Activated T-helper 17 cell treated with anti-CD3 and anti-CD28 coated beads, Interleukin-2, amount 50 U/mL, for 72 hours (primary cell): ENCODE measurements around the gene SLC38A11. TPM values are rescaled to one million over a fixed set of nuclear protein-coding genes. Genes with fewer than 3 reads are reported as not detected.
"Not testable (repeated sequence)": the region's sequence is repeated elsewhere in the genome, so short reads cannot be mapped to it uniquely, and the experiment has no call there.

ENCODE experiments used
- ATAC-seq: fragments of 150-1000 bp; cut with Tn5 transposase; replicated peaks from 2 replicates; pipeline ENCODE4 v1.10.0; 2021; ENCODE audit warnings: mild to moderate bottlenecking, moderate library complexity
- H3K27ac Mint-ChIP-seq: one replicate; pipeline ENCODE4 v1.8.0; 2022; ENCODE audit warnings: mixed read lengths
- H3K27me3 Mint-ChIP-seq: one replicate; pipeline ENCODE4 v1.8.0; 2022; ENCODE audit warnings: mixed read lengths
- H3K36me3 Mint-ChIP-seq: one replicate; pipeline ENCODE4 v1.8.0; 2022; ENCODE audit warnings: low read depth, mild to moderate bottlenecking, mixed read lengths
- H3K4me1 Mint-ChIP-seq: one replicate; pipeline ENCODE4 v1.8.0; 2022; ENCODE audit warnings: mixed read lengths
- H3K4me3 Mint-ChIP-seq: one replicate; pipeline ENCODE4 v1.8.0; 2022; ENCODE audit warnings: mild to moderate bottlenecking, mixed read lengths
- H3K9me3 Mint-ChIP-seq: one replicate; pipeline ENCODE4 v1.8.0; 2022; ENCODE audit warnings: mixed read lengths
- total RNA-seq, 2 donors: library from RNA; stranded (reverse); gene quantifications; one replicate each; pipeline ENCODE4 v1.2.3, GENCODE V29; 2022

The SLC38A11 gene
- total RNA-seq, 2 donors from 2014 or later, result not detected

- Mint-ChIP-seq H3K27me3 (peaks cover 4% of the 10 kb centered on the region), H3K4me3 (no peak overlapping the region), H3K4me1 (no peaks in the 10 kb centered on the region), H3K27ac (no peak overlapping the region), H3K9me3 (no peaks in the 10 kb centered on the region), H3K36me3 (no peaks in the 10 kb centered on the region)
- no peak for ATAC-seq
Measured at GRCh38 chr2:164867779-164868397, 87.4 kb downstream of the SLC38A11 start.

DNA sequence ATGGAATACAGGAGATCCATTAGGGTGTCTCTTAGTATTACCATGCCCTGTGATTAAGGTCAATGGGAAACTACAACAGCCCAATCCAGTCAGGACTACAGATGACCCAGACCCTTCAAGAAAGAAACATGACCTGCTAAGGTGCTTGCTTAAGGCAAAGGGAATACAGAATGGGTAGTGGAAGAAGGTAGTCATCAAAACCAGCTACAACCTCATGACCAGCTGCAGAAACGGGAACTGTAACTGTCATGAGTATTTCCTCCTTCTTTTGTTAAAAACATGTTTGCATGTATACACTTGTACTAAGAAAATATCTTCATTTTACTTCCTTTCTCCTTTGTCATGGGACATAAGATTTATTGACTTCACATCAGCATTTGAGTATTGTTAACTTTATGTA, 88.9 kb downstream of the SLC38A11 start:
- H3K4me1 Mint-ChIP-seq, H3K36me3 Mint-ChIP-seq, H3K27ac Mint-ChIP-seq, ATAC-seq, H3K9me3 Mint-ChIP-seq, H3K27me3 Mint-ChIP-seq, H3K4me3 Mint-ChIP-seq: not testable (repeated sequence)

DNA sequence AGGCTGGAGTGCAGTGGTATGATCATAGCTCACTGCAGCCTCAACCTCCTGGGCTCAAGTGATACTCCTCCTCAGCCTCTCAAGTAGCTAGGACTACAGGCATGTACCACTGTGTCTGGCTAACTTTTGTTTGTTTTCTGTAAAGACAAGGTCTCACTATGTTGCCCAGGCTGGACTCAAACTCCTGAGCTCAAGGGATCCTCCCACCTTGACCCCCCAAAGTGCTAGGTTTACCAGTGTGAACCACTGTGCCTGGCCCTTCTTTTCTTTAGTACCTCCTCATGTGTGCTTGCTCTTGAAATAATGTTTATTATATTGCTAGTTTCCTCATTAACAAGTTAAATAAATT, 94.7 kb downstream of the SLC38A11 start:
- no peak for ATAC-seq
- Mint-ChIP-seq H3K9me3 (no peaks in the 10 kb centered on the region), H3K36me3 (no peaks in the 10 kb centered on the region), H3K27me3 (peaks cover 4% of the 10 kb centered on the region), H3K4me1 (no peaks in the 10 kb centered on the region), H3K4me3 (no peak overlapping the region), H3K27ac (no peak overlapping the region)

DNA sequence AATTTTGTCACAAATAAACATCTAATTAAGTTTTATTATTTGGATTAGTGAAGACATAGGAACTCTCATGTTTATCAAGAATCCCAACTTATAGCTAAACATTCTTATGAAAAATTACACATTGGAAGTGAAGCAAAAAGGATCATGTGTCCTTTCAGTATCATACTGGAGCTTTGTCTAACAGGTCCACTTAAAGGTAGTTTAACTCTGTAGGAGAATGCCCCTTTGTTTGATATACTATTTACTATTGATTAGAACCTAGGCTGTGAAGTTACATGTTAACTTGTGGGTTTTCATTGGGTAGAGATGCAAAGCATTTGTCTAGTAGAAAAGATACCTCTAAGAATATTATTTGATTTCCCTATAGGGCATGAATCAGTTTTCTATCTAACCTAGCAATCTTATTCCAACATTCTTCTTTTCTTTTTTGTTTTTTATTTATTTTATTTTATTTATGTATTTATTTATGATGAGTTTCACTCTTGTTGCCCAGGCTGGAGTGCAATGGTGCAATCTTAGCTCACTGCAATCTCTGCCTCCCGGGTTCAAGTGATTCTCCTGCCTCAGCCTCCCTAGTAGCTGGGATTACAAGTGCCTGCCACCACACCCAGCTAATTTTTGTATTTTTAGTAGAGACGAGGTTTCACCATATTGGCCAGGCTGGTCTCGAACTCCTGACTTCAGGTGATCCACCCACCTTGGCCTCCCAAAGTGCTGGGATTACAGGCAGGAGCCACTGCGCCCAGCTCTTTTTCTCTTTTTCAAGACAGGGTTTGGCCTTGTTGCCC, 95.2 kb downstream of the SLC38A11 start:
- not testable (repeated sequence) for ATAC-seq, H3K4me3 Mint-ChIP-seq, H3K9me3 Mint-ChIP-seq, H3K36me3 Mint-ChIP-seq, H3K4me1 Mint-ChIP-seq, H3K27me3 Mint-ChIP-seq, H3K27ac Mint-ChIP-seq

DNA sequence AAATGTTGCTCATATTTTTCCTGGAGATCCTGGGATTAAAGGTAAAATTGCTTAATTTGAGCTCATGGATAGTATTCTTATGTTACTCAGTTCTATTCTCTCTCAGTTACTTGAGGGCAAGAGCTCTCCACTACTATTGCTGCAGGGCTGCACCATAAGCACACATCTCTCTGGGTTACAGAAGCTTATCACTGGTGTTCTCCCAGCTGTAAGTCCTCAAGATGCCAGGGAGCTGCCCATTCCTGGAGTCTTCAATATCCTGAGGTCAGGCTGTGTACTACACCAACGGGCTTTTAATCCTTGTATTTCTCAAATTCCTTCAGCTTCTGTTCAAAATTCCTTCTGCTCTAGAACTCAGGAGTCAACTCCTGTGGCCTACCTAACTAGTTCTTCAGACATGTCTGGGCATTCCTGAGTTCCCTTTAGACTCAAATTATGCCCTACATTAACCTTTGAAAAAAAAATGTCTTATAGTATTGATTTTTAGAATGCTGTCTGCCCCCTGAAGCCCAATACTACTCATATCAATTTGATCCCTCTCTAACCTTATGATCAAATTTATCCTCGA, 96.0 kb downstream of the SLC38A11 start:
- no peak overlapping the region for H3K27ac Mint-ChIP-seq
- no peaks in the 10 kb centered on the region for H3K4me1 Mint-ChIP-seq
- H3K36me3 Mint-ChIP-seq, result no peaks in the 10 kb centered on the region
- peaks cover 4% of the 10 kb centered on the region for H3K27me3 Mint-ChIP-seq
- H3K9me3 Mint-ChIP-seq, result no peaks in the 10 kb centered on the region
- ATAC-seq, result no peak
- no peak overlapping the region for H3K4me3 Mint-ChIP-seq

GRCh38 chr2:164852086-164852485, 103.2 kb downstream of the SLC38A11 start:
- no peak overlapping the region for H3K27ac Mint-ChIP-seq
- no peak overlapping the region for H3K4me3 Mint-ChIP-seq
- ATAC-seq, result no peak
- no peaks in the 10 kb centered on the region for H3K36me3 Mint-ChIP-seq
- H3K27me3 Mint-ChIP-seq, result peaks cover 10% of the 10 kb centered on the region
- H3K4me1 Mint-ChIP-seq, result no peaks in the 10 kb centered on the region
- H3K9me3 Mint-ChIP-seq, result no peaks in the 10 kb centered on the region

DNA sequence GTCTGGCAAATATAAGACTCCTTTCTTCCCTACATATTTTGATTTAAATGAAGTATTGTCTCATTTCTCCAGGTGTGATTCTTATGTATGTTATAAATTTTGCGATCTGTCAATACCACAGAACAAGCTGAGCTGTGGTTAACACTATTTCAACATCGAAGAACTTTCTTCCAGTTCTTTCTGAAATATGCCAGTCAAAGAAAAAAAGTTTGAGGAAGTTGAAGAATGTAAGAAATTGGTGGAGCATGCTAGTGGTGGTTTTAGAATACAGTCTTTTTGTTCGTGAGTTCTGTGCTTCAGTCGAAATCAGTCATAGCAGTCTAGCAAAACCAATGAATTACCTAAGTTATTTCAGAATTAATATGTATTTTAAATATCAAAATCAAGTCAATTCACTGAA, 105.1 kb downstream of the SLC38A11 start:
- Mint-ChIP-seq H3K4me1 (no peaks in the 10 kb centered on the region), H3K9me3 (no peaks in the 10 kb centered on the region), H3K27ac (no peak overlapping the region), H3K4me3 (no peak overlapping the region), H3K27me3 (peaks cover 10% of the 10 kb centered on the region), H3K36me3 (no peaks in the 10 kb centered on the region)
- ATAC-seq, result no peak

DNA sequence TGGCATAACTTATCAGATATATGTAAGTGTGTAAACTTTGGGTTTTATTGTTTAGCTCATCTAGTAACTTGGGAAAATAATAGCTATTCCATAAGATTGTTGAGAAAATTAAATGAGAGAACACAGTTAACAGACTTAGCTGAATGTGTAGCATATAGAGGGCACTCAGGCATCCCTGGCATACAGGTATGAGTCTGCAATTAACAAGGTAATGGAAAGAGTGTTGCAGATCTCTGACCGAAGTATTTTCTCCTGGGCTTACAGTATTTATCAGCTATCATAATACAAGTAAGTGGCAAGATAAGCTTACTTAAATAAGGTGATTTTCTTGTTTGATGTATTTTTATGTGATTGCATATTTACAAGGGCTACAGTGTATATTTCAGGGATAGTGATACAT, 105.8 kb downstream of the SLC38A11 start:
- no peaks in the 10 kb centered on the region for H3K9me3 Mint-ChIP-seq
- H3K27me3 Mint-ChIP-seq, result peaks cover 15% of the 10 kb centered on the region
- H3K27ac Mint-ChIP-seq, result no peak overlapping the region
- no peak overlapping the region for H3K4me3 Mint-ChIP-seq
- ATAC-seq, result no peak
- no peaks in the 10 kb centered on the region for H3K36me3 Mint-ChIP-seq
- no peaks in the 10 kb centered on the region for H3K4me1 Mint-ChIP-seq

DNA sequence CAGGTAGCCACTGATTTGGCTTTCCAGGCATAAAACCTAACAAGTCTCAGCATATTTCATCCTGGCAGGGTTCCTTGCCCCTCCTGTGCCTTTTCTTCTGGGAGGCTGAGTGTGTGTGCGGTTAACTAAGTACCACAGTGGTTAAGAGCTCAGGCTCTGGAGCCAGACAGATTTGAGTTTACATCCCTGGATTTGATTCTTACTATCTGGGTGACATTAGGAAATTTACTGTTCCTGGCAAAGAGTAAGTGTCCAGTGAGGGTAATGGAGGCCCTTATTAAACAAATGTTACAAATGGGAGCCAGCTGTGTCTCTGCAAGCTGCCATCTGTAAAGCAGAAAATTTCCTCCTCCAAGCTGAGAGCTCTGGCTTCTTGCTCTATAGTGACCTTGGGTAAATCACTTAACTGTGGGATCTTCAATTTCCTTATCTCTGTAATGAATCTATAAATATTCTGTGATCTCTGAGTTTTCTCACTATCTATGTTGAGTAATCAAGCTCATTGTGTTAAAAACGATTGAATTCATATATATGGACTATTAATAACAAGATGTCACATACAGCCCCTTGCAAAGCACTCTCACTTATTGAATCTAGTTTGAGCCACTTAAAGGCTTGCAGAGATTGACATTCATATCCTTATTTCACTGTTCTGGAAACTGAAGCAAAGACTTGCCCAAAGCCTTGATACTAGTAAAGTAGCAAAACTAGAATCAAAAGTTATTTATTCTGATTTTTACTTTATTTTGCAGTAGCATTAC, 107.2 kb downstream of the SLC38A11 start:
- Mint-ChIP-seq H3K4me3 (no peak overlapping the region), H3K4me1 (no peaks in the 10 kb centered on the region), H3K27me3 (peaks cover 18% of the 10 kb centered on the region), H3K36me3 (no peaks in the 10 kb centered on the region), H3K9me3 (no peaks in the 10 kb centered on the region), H3K27ac (no peak overlapping the region)
- ATAC-seq, result no peak

DNA sequence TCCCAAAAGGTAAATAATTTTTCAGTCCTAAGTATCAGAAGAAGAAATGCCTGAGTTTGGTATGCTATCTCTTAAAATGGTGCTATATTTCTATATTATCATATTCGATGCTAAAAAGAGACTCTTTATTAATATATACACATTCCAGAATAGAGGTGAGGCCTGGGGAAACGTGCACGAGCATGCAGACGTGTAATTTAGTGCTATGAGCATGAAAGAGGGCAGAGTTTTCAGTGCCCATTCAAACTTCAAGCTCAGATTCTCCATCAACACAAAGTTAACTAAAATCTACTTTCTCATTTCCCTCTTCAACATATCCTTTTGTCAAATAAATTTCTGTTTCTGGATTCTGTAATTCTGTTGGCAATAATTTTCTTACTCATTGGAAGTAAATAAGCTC, 108.0 kb downstream of the SLC38A11 start:
- H3K27me3 Mint-ChIP-seq, result peaks cover 18% of the 10 kb centered on the region
- no peaks in the 10 kb centered on the region for H3K9me3 Mint-ChIP-seq

GRCh38 chr2:164846276-164846675, 109.0 kb downstream of the SLC38A11 start:
- Mint-ChIP-seq H3K36me3 (no peaks in the 10 kb centered on the region), H3K27me3 (peaks cover 18% of the 10 kb centered on the region), H3K4me1 (no peaks in the 10 kb centered on the region), H3K9me3 (no peaks in the 10 kb centered on the region), H3K27ac (no peak overlapping the region), H3K4me3 (no peak overlapping the region)
- ATAC-seq, result no peak

More for the DNA sequence above, 108.0 kb downstream of the SLC38A11 start:
- H3K4me3 Mint-ChIP-seq, result no peak overlapping the region
- no peaks in the 10 kb centered on the region for H3K36me3 Mint-ChIP-seq
- H3K4me1 Mint-ChIP-seq, result no peaks in the 10 kb centered on the region
- H3K27ac Mint-ChIP-seq, result no peak overlapping the region
- ATAC-seq, result no peak

Other genes starting within 250 kb of the SLC38A11 start
- under 1 TPM; 0.28 to 0.48 TPM for gene COBLL1, start 113.7 kb downstream of the SLC38A11 start, total RNA-seq
- gene SCN3A, start 248.5 kb upstream of the SLC38A11 start, total RNA-seq, result not detected